ENCODE results near the gene ZNF710. TPM values are rescaled to one million over a fixed set of nuclear protein-coding genes. Genes with fewer than 3 reads are reported as not detected.
A peak's percentile ranks its signal among the peaks of the same experiment; 100 is the strongest.

ZNF710 gene
- total and polyA plus RNA-seq, 7 experiments from 2014 or later = 0.77 to 28.8 (median 19.1) TPM

DNA sequence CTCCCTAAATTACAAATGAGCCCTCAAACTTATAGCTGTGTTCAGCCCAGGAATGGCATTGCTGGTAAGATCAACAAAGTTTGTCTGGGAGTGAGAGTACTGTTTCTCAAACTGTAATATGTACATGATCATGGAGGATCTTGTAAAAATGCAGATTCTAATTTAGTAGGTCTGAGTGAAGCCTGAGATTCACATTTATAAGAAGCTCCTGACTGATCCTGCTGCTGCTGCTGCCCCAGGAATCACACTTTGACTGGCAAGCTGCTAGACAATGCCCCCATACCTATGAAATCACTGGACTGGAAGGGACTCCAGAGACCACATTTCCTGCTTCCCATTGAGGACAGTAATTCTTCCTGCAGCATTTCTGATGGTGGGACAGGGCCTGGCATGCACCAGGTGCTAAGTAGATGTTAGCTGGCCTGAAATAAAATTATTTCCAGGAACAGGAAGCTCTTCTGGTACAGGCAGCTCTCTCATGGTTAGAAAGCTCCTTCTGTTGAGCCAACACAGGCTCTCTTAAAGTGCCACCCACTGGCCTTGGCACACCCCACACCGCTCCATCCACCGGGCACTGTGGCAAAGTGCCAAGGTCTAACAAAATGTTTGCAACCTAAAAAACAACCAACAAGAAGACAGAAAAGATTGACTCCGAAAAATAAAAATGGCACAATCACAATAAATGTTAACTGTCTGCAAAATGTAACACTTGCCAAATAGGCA, 36.7 kb upstream of the ZNF710 start:
- Histone ChIP-seq H3K27ac (ENCODE audit: low read depth, low read length) (no peak overlapping the region), H3K9me3 (ENCODE audit: control insufficient read depth in 2 of 3, low read length in 3 of 3) (no peaks in the 10 kb centered on the region), H3K36me3 (ENCODE audit: control insufficient read depth in 2 of 3, insufficient read depth in 3 of 3, low read length in 3 of 3) (no peaks in the 10 kb centered on the region), H3K4me3 (ENCODE audit: low read length) (no peak overlapping the region), H3K4me1 (ENCODE audit: control insufficient read depth in 2 of 2, insufficient read depth in 2 of 2, low read length in 2 of 2) (no peaks in the 10 kb centered on the region), H3K27me3 (ENCODE audit: control insufficient read depth in 2 of 2, insufficient read depth in 2 of 2, low read length in 2 of 2) (no peaks in the 10 kb centered on the region)
- DNase-seq (no peak), ATAC-seq (no peak)
- H3K27ac Mint-ChIP-seq = no peak overlapping the region
- H3K4me3 Mint-ChIP-seq = no peak overlapping the region
- ChIA-PET POLR2A (no interaction called here), CTCF (no interaction called here)
- peaks cover 0 to 11% (median 6%) of the 10 kb centered on the region in 7 donors for H3K4me1 Mint-ChIP-seq
- intact Hi-C loops (cut with micrococcal nuclease) = no loop called here
- H3K36me3 Mint-ChIP-seq = no peaks in the 10 kb centered on the region
- no peaks in the 10 kb centered on the region for H3K9me3 Mint-ChIP-seq
- peaks cover 0 to 20% (median 0%) of the 10 kb centered on the region in 5 donors for H3K27me3 Mint-ChIP-seq

- intact Hi-C loops (cut with micrococcal nuclease) = no loop called here
- H3K4me3 Mint-ChIP-seq = no peak overlapping the region
- H3K4me1 Mint-ChIP-seq = peaks cover 0 to 15% (median 6%) of the 10 kb centered on the region in 7 donors
- DNase-seq (no peak), ATAC-seq (no peak)
- Histone ChIP-seq H3K27ac (ENCODE audit: low read depth, low read length) (no peak overlapping the region), H3K4me3 (ENCODE audit: low read length) (no peak overlapping the region), H3K9me3 (ENCODE audit: control insufficient read depth in 2 of 3, low read length in 3 of 3) (no peaks in the 10 kb centered on the region), H3K27me3 (ENCODE audit: control insufficient read depth in 2 of 2, insufficient read depth in 2 of 2, low read length in 2 of 2) (no peaks in the 10 kb centered on the region), H3K4me1 (ENCODE audit: control insufficient read depth in 2 of 2, insufficient read depth in 2 of 2, low read length in 2 of 2) (no peaks in the 10 kb centered on the region), H3K36me3 (ENCODE audit: control insufficient read depth in 2 of 3, insufficient read depth in 3 of 3, low read length in 3 of 3) (no peaks in the 10 kb centered on the region)
- no peak overlapping the region for H3K27ac Mint-ChIP-seq
- no peaks in the 10 kb centered on the region for H3K9me3 Mint-ChIP-seq
- peaks cover 0 to 20% (median 0%) of the 10 kb centered on the region in 5 donors for H3K27me3 Mint-ChIP-seq
- POLR2A ChIA-PET = no interaction called here
- no peaks in the 10 kb centered on the region for H3K36me3 Mint-ChIP-seq
- CTCF ChIA-PET = no interaction called here
Observed at GRCh38 chr15:89967881-89968280, 33.2 kb upstream of the ZNF710 start.

DNA sequence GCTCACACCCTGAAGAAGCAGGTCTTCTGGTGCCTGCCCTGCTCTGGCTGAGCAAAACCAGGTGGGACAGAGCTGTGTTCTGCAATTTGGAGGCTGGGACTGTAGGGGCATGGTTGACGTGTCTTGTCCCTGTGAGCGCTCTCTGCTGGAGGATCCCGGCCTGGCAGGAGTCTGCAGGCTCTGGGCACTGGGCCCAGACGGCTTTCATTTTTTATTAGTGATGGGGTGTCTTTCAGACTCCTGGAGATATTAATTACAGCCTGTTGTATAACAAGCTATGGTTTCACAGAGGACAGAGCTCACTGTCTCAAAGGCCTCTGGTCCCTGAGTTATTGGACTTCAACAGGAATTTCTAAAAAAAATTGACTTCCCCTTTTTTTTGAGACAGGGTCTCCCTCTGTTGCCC, 29.5 kb upstream of the ZNF710 start:
- H3K4me1 Mint-ChIP-seq = peaks cover 0 to 11% (median 0%) of the 10 kb centered on the region in 7 donors
- CTCF ChIA-PET = interaction anchor here (1.2 kb wide), 1 partner anchor 27 kb away, joined by 6 read pairs; no protein-coding TSS in a partner anchor
- Histone ChIP-seq H3K27me3 (ENCODE audit: control insufficient read depth in 2 of 2, insufficient read depth in 2 of 2, low read length in 2 of 2) (no peaks in the 10 kb centered on the region), H3K27ac (ENCODE audit: low read depth, low read length) (no peak overlapping the region), H3K9me3 (ENCODE audit: control insufficient read depth in 2 of 3, low read length in 3 of 3) (no peaks in the 10 kb centered on the region), H3K4me3 (ENCODE audit: low read length) (no peak overlapping the region), H3K36me3 (ENCODE audit: control insufficient read depth in 2 of 3, insufficient read depth in 3 of 3, low read length in 3 of 3) (no peaks in the 10 kb centered on the region), H3K4me1 (ENCODE audit: control insufficient read depth in 2 of 2, insufficient read depth in 2 of 2, low read length in 2 of 2) (no peaks in the 10 kb centered on the region)
- peaks cover 0 to 3% (median 0%) of the 10 kb centered on the region in 5 donors for H3K36me3 Mint-ChIP-seq
- no peak overlapping the region for H3K27ac Mint-ChIP-seq
- peak; percentile 86 for ATAC-seq
- POLR2A ChIA-PET = interaction anchor here (0.9 kb wide), 1 partner anchor 100 kb away, joined by 3 read pairs; no protein-coding TSS in a partner anchor
- intact Hi-C loops (cut with micrococcal nuclease) = no loop called here
- peak in 6 of 9 donors; percentile 10 to 42 (median 27) for DNase-seq
- H3K4me3 Mint-ChIP-seq = no peak overlapping the region
- H3K9me3 Mint-ChIP-seq = peaks cover 0 to 2% (median 0%) of the 10 kb centered on the region in 11 donors
- peaks cover 0 to 22% (median 0%) of the 10 kb centered on the region in 5 donors for H3K27me3 Mint-ChIP-seq

DNA sequence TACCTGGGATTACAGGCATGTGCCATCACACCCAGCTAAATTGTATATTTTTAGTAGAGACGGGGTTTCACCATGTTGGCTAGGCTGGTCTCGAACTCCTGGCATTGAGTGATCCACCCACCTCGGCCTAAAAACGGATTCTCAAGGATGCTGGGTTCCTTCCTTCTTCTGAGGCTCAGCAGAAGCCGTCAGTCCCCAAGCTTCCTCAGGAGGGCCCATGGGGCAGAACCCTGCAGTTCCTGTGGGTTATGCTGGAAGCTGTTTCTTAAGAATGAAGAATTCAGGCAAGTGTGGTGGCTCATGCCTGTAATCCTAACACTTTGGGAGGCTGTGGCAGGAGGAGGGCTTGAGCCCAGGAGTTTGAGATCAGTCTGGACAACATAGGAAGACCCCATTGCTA, 29.0 kb upstream of the ZNF710 start:
- Histone ChIP-seq H3K27ac (ENCODE audit: low read depth, low read length) (no peak overlapping the region), H3K9me3 (ENCODE audit: control insufficient read depth in 2 of 3, low read length in 3 of 3) (no peaks in the 10 kb centered on the region), H3K36me3 (ENCODE audit: control insufficient read depth in 2 of 3, insufficient read depth in 3 of 3, low read length in 3 of 3) (no peaks in the 10 kb centered on the region), H3K4me3 (ENCODE audit: low read length) (no peak overlapping the region), H3K27me3 (ENCODE audit: control insufficient read depth in 2 of 2, insufficient read depth in 2 of 2, low read length in 2 of 2) (no peaks in the 10 kb centered on the region), H3K4me1 (ENCODE audit: control insufficient read depth in 2 of 2, insufficient read depth in 2 of 2, low read length in 2 of 2) (no peaks in the 10 kb centered on the region)
- Mint-ChIP-seq H3K27me3 (peaks cover 0 to 18% (median 0%) of the 10 kb centered on the region in 5 donors), H3K4me1 (peaks cover 0 to 11% (median 0%) of the 10 kb centered on the region in 7 donors), H3K36me3 (peaks cover 0 to 3% (median 0%) of the 10 kb centered on the region in 5 donors), H3K9me3 (peaks cover 0 to 2% (median 0%) of the 10 kb centered on the region in 11 donors), H3K27ac (no peak overlapping the region), H3K4me3 (no peak overlapping the region)
- ATAC-seq (no peak), DNase-seq (no peak)
- intact Hi-C loops (cut with micrococcal nuclease) = no loop called here
- ChIA-PET POLR2A (no interaction called here), CTCF (no interaction called here)

DNA sequence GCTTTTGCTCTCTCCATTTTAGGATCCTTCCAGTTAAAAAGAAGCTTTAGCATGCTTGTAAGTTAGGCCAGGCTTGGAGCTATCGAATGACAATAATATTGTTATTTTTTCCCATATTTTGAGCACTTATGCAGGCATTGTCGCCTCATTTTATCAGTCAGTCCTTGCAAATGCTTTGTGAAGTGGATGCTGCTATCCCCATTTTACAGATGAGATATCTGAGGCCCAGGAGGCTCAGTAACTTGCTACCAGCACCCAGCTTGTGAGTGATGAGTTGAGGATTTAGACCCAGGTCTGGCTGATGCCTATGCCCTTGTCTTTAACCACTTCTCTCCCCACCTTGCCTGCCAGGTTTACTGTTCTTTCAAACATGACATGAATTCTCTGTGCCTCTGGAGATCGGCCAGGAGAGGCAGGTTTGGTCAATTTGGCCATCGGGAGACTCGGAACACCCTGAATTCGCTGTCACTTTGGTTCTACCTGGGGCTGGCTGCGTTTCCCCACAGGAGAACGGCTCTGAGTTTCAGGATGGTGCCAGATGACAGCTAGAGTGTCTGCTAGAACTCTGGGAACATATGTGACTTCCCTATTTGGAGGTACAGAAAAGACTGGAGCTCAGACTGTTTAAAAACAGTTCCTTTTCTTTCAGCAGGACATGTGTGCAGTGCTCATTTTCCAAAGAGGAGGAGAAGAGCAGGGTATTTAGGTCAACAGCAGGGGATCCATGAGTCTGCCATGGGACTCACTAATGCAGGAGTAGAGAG, 25.5 kb upstream of the ZNF710 start:
- CTCF ChIA-PET = interaction anchor here (1.1 to 1.4 kb wide), 3 partner anchors 17 to 96 kb away, joined by 3 to 5 read pairs (median 3); no protein-coding TSS in a partner anchor
- H3K36me3 ChIP-seq (ENCODE audit: control insufficient read depth in 2 of 3, insufficient read depth in 3 of 3, low read length in 3 of 3) = no peaks in the 10 kb centered on the region
- H3K4me1 ChIP-seq (ENCODE audit: control insufficient read depth in 2 of 2, insufficient read depth in 2 of 2, low read length in 2 of 2) = no peaks in the 10 kb centered on the region
- peaks cover 0 to 8% (median 0%) of the 10 kb centered on the region in 7 donors for H3K4me1 Mint-ChIP-seq
- H3K36me3 Mint-ChIP-seq = peaks cover 0 to 3% (median 0%) of the 10 kb centered on the region in 5 donors
- intact Hi-C loops (cut with micrococcal nuclease) = no loop called here
- no peak for ATAC-seq
- no peak overlapping the region for H3K27ac Mint-ChIP-seq
- DNase-seq = no peak
- no peak overlapping the region for H3K4me3 ChIP-seq (ENCODE audit: low read length)
- H3K9me3 ChIP-seq (ENCODE audit: control insufficient read depth in 2 of 3, low read length in 3 of 3) = no peaks in the 10 kb centered on the region
- no peaks in the 10 kb centered on the region for H3K27me3 ChIP-seq (ENCODE audit: control insufficient read depth in 2 of 2, insufficient read depth in 2 of 2, low read length in 2 of 2)
- H3K27ac ChIP-seq (ENCODE audit: low read depth, low read length) = no peak overlapping the region
- H3K27me3 Mint-ChIP-seq = peaks cover 0 to 6% (median 0%) of the 10 kb centered on the region in 5 donors
- POLR2A ChIA-PET = no interaction called here
- H3K4me3 Mint-ChIP-seq = no peak overlapping the region
- H3K9me3 Mint-ChIP-seq = peaks cover 0 to 3% (median 0%) of the 10 kb centered on the region in 11 donors

DNA sequence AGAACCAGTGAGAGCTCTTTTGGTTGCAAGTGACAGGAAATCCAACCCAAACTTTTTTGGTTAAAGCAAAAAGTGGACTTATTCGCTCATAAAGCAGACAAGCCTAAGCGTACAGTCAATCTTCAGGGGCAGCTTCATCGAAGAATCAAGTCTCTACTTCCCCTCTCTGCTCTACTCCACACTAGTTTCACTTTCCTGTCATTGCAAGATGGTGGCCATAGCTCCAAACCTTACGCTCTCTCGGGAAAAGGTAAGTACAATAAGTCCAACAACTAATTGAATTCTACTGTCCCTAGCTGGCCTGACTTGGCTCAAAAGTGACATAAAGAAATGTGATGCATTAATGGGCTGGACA, 24.9 kb upstream of the ZNF710 start:
- Mint-ChIP-seq H3K27ac (no peak overlapping the region), H3K27me3 (peaks cover 0 to 6% (median 0%) of the 10 kb centered on the region in 5 donors), H3K36me3 (peaks cover 0 to 3% (median 0%) of the 10 kb centered on the region in 5 donors), H3K4me1 (peaks cover 0 to 4% (median 0%) of the 10 kb centered on the region in 7 donors), H3K9me3 (peaks cover 0 to 3% (median 0%) of the 10 kb centered on the region in 11 donors), H3K4me3 (no peak overlapping the region)
- Histone ChIP-seq H3K4me1 (ENCODE audit: control insufficient read depth in 2 of 2, insufficient read depth in 2 of 2, low read length in 2 of 2) (no peaks in the 10 kb centered on the region), H3K27ac (ENCODE audit: low read depth, low read length) (no peak overlapping the region), H3K27me3 (ENCODE audit: control insufficient read depth in 2 of 2, insufficient read depth in 2 of 2, low read length in 2 of 2) (no peaks in the 10 kb centered on the region), H3K36me3 (ENCODE audit: control insufficient read depth in 2 of 3, insufficient read depth in 3 of 3, low read length in 3 of 3) (no peaks in the 10 kb centered on the region), H3K9me3 (ENCODE audit: control insufficient read depth in 2 of 3, low read length in 3 of 3) (no peaks in the 10 kb centered on the region), H3K4me3 (ENCODE audit: low read length) (no peak overlapping the region)
- CTCF ChIA-PET = interaction anchor here (1.3 to 1.4 kb wide), 2 partner anchors 17 to 95 kb away, joined by 3 to 5 read pairs; no protein-coding TSS in a partner anchor
- POLR2A ChIA-PET = no interaction called here
- DNase-seq (no peak), ATAC-seq (no peak)
- intact Hi-C loops (cut with micrococcal nuclease) = no loop called here

Measured in naive thymus-derived CD4-positive, alpha-beta T cell (primary cell).